Nucleus accumbens (tissue), 56 donors: ENCODE measurements around the gene TANC1.

ENCODE experiments used
- DNase-seq, 56 donors: peaks; one replicate each; lab custom pipeline; 2025; lab: John Stamatoyannopoulos, UW

TANC1 gene

DNA sequence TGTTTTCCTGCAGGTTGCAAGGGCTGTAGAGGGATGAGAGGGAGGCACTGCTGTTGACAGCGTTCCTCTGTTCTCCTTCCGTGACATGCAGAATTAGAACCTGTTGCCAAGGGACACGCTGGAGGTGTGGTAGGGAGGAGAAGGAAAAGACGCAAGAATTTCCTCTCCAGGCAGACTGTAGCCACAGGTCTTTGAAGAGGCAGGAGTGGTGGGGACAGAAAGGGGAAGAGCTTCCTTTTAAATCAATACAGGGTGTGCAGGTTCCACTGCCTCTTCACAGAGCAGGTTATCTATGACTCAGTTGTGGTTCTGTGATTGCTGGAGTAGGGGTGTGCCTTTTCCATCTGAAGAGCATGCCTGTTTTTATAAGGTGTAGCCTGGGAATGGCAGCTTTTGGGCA lies 185.0 kb downstream of the TANC1 start:
- DNase-seq: peak in 3 of 56 donors; percentile 11 to 17 (median 15)

DNA sequence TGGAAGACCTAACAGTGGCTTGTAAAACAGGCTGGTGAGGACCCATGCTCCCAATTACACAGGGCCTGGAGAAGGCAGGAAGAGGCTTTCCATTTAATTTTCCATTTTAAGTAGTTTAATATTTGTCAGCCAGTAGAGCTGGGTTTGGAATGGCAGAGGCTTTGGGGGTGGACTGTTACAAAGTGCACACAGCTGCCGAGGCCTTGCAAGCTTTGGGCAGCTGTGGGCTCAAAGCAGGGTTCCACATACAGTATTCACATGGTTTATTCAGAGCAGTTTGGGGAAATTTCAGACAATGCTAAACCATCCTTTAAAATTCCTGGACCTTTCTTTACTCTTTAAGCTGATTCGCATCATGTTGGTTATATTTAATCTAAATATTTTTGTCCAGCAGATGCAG lies 185.5 kb downstream of the TANC1 start:
- DNase-seq: no peak

DNA sequence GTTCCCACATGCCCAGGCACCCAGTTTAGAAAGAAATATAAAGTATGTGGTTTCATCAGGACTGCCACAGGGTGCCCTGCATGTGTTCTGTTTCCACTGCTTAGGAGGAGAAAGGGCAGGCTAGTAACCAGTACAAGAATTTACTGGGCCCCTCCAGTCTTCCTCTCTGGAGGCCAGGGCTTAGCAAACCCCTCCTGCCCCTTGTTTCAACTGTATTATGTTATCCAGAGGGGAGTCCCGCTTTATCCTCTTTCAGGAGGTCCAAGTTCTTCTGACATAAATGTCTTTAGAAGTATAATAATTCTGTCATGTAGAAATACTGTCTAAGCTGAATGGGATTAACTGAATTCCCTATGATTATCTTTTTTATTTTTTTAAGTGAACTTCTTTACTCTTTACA lies 185.9 kb downstream of the TANC1 start:
- DNase-seq: no peak

DNA sequence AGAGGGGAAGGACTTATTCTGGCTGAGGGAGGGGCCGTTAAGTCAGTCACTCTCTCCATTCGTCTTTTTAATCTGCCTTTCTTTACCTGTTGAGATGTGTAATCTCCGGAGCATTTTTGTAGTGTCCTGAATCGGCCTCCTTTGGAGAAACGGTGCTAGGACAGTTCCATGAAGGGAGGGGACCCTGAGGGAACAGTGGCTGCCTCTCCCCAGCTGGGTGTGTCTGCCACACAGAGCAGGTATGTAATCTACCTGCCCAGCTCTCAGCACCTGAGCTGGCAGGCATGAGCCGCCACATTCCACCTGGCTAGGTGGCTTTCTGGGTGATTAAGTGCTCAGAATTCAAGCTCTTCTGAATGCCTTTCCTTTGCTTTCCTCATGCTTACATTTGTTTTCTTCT lies 186.9 kb downstream of the TANC1 start:
- DNase-seq: no peak

DNA sequence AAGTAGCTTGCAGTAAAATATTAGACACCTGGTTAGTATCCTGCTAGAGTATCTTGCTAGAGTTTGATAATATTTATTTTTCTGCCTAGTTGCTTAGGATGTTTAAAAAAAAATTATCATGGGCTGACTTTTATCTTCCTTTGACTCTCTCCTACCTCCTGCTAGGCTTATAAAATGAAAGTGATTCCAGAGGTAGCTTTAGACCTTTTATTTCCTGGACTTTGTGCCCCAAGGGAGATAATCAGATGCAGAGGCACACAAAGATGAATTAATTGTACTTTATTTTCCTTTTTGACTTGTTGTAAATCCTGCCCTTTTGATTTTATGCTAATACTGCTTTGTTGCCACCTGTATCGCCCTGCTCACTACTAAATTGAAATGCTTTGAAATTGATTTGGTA lies 187.4 kb downstream of the TANC1 start:
- DNase-seq: no peak

DNA sequence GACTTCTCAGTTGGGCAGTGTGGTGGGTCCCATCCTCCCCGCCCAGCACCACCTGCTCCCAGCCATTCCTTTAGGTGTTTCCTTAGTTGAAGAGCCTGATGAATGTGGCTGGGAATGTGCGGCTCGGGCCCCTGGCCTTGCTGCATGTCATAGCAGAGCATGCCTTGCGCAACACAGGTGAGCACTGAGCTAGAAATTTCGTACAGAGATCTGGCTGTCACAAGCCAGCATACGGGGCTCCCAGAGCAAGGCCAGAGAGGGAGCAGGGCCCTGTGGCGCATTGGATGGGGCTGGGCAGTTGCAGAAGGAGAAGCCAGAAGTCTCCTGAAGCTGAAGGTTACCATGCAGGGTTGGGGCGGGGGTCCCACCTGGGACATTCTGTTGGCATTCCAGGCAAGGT lies 188.4 kb downstream of the TANC1 start:
- no peak for DNase-seq

DNA sequence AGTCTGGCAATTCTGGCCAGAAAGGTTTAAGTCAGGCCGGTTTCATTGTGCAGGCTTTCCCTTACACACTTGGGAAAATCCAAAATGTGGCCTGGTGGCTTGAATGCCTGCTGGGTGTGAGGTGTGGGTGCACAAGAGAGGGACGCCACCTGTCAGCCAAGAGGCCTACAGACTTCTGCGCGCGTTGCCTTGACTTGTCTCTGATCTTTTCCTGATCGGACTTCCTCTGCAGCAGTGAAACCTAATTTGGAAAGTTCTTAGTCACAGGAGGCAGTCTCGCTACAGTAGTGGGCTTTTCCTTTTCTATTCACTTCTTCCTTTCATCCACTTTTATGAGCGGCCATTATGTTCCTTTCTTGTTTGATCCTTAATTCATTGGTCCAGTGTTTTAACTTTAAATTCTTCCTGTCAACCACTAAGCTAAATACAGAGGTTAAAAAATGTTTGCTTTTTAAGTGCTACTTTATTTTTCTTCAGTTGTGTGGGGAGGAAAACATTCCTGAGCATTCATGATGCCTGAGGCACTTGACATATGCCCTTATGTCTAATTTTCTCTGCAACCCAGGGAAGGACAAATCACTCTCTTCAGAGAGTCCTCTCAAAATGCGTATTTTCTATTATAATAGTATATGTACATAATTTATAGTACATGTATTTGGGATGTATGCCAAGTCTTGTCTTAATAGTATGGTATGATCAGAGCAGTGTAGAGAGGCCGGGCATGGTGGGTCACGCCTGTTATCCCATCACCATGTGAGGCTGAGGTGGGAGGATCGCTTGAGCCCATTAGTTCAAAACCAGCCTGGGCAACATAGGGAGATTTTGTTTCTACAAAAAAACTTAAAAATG lies 189.1 kb downstream of the TANC1 start:
- DNase-seq: no peak

DNA sequence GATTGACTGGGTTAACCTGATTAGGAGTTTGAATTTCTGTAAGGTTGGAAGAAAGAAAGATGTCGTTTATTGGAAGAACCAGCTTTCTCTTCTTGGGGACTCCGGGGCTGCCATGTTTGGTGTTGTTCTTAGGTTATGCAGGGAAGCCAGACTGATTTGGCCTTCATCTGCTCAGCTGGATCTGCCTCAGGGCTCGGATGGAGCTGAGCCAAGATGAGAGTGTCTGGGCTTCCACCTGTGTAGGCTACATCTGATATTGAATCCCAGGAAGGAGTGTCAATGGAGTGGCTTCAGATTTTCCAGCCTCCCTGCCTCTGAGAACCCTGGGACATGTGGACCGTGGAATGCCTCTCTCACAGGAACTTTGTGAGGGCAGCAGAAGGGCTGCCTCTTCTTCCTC lies 192.0 kb downstream of the TANC1 start:
- DNase-seq: no peak

DNA sequence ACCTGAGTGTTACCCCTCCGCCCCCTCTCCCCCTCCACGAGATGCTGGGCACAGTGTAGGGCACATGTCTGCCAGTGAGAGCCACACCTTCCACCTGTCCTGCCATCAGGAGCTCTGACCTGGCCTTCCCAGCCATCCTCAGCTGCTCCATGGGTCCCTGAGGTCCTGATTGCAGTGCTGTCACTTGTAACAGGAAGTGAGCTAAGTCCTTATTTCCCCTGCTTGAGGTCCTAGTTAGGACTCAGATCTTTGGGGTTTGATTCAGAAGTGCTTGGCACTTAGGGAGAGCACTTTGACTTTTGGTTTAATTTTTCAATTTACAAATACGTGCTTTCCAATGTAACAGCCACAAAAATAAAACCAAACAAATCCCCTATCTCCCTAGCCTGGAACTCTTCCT lies 192.5 kb downstream of the TANC1 start:
- no peak for DNase-seq

DNA sequence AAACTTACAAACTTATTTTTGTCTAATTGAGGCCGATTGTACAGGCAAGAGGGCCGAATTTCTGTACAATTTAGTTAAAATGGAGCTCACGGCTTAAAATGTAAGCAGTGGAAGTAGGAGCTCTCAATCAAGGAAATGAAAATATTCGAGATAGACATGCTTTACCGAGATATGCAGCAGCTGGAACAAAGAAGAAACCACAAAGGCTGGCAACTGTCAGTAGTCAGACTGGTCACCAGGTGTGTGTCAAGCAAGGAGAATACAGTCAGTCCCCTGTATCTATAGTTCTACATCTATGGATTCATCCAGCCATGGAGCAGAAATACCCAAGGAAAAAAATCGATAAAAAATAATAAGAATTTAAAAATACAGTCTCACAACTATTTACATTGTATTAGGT lies 195.5 kb downstream of the TANC1 start:
- DNase-seq: no peak

DNA sequence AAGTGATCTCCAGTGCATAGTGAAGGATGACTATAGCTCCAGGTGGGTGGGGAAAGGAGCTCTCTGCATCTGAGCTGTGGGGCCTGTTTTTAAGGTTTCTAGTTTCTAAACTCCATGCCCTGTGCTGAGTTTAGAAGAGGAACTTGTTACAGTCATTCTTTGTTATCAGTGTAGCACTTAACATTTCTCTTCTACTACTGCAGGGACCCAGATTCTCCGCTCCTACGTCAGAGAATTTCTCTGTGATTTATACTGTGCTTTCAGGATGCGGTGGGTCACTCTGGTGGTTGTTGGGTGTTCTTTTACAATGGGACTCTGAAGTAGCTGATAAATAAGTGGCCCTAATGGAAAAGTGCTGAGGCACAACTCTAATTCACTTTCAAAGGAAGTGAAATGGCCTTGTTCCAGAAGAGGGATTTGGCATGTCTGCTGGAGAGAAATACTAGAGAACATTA lies 196.0 kb downstream of the TANC1 start:
- DNase-seq: no peak

DNA sequence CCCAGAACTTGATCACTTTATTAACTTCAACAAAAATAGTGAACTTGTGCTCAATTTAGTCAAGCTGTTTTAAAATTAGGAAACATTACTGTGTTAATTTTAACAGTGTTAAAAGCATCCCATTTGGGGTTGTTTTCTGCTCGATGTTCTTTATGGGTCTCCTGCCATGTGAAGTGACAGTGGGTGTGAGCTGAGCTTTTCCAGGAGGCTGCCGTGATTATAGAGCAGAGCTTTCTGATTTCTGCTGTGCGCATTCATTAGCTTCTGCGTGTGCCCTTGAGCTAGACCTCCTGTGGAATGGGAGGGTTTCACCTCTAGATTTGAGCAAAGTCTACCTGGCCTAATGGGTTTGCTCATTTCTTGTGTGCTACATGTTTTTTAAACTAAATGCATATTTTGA lies 196.6 kb downstream of the TANC1 start:
- DNase-seq: no peak

DNA sequence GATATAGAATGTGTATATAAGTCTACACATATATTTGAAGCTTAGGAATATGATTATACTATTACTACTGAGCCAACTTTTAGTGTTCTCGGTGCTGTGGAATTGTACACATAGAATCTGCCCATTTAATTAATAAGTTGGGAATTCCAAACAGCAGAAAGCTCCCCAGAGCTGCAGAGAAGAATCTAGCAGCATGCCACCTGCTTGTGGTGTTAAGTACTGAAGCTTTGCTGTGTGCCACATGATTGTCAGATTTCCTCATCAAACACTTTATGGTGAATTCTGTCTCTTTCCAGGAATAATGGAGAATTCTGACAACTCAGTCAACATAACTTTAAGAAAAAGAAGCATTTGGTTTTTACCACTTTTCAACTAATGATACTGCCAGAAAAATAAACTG lies 200.3 kb downstream of the TANC1 start:
- no peak for DNase-seq

DNA sequence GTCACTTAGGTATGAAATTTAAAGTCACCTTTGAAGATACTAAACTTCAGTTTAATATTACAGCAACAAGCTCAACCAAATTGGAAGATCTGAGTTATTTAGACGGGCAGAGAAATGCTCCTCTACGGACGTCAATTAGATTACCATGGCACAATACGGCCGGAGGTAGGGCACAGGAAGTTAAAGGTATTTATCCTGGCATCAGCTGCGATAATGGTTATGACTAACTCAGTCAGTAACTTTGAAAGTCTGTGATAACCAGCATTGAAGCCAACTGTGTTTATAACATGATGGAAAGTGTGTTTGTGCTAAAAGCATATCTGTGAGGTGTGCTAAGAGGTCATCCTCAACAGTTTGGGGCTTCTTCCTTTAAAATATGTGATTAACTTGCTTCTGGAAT lies 200.7 kb downstream of the TANC1 start:
- no peak for DNase-seq

DNA sequence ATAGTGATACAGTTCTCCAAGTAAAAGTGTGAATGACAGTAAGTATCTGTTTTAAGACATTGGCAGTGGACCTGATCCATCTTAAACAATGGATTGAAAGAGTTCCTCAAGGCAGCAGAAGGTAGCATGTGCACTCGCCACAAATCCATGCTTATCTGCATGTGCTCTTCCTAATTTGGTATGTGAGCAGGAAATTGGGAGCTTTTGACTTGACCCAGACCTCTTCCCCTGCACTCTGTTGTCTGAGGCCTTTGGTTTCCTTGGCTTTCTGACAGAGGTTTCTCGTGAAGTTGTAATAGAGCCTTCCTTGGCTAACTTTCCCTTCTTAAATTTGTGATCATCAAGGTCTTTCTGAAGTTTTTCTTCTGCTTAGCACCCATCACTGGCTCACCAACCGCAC lies 204.0 kb downstream of the TANC1 start:
- DNase-seq: no peak

DNA sequence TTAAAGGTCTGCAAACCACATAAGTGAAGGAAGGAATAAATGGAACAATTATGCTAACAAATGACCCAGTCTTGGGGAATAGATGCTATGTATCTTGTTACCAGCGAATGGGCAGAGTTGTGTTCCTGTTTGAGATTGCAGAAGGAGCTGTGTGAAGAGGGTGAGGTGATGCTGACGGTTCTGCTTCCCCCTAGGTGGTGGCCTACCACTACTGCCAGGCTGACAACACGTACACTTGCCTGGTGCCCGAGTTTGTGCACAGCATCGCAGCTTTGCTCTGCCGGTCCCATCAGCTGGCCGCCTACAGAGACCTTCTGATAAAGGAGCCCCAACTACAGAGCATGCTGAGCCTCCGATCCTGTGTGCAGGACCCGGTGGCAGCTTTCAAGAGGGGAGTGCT lies 206.3 kb downstream of the TANC1 start:
- DNase-seq: no peak

DNA sequence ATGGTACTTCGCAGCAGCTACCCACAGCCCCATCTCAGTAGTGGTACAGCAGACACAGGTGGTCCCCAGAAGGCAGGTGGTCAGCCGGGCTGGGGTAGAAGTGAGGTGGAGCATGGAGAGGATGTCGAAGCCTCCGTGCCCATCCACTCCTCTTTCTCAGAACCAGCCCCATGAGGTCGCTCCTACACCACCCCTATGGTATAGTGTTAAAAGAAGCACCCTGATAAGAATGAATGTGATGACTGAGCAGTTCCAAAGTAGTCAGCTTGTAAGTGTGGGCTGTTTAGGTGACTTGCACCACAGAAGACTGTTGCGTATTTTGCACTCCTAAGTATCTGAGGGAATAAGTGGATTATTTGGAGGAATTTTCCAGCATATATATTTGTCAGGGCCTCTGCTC lies 206.7 kb downstream of the TANC1 start:
- DNase-seq: no peak

DNA sequence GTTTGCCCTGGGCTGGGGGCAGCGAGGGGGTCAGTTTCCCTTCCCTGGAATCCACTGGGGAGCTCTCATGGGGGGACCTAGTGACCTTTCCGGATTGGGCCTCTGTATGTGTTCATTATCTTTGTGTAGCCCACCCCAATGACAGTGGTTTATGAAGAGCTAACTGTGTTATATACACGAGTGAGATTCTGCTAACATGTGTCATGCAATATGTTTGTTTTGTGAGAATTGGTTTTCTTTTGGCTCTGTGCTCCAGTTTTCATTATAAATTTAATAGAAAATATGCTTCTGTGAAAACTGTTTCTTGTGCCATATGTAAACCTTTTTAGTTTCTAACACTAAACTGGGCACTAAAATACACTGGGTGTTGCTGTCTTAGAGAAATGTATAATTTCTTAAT lies 207.5 kb downstream of the TANC1 start:
- DNase-seq: no peak

DNA sequence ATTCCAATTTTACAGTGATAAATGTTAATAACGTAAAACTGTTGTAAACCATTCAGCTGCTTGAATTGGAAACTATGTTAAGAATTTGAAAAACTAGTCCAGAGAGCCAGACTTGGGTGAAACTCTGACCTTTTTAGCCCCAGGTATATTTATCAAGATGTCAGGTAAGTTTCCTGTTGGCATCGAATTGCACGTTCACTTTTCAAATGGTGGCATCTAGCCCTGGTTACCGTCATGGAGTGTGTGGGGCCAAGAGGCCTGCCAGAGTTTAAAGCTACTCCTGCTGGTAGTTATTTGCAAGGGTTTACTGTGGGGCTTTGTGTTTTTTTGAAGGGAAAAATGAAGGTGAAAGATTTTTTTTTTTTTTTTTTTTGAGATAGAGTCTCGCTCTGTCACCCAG lies 208.1 kb downstream of the TANC1 start:
- no peak for DNase-seq

DNA sequence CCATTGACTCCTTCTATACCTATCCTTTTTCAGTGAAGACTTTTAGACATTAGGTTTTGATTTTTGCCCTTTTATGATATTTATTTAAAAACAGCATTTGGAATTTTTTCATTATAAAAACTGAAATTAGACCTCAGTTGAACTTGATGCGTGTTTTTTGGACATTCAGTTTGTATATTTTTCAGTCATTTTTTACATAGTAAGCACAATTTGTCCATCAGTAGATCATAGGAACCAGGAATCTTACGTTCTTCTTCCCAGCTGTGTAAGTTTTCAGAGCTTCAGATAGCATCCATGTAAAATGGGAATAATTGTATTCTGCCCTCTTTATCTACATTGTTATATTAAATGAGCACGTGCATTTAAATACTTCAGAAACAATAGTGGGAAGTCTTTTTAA lies 208.9 kb downstream of the TANC1 start:
- DNase-seq: no peak

DNA sequence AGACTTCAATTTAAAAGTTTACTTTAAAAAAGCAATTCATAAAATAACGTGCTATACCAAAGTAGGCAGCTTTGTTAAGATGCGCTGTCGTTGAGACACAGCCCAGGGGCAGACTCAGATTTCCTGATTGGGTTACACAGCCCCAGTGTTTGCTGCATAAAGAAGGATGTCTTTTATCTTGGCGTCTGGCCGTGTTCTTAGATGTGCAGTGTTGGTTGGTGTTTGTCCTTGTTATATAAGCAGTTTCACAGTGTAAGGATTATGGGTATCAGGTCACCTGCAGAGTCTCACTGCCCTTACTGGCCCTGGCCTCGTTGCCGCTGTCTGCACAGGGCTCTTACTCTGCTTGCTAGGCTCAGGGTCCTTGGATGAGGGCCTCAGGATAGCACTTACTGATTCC lies 209.5 kb downstream of the TANC1 start:
- DNase-seq: peak in 1 of 56 donors; percentile 15

DNA sequence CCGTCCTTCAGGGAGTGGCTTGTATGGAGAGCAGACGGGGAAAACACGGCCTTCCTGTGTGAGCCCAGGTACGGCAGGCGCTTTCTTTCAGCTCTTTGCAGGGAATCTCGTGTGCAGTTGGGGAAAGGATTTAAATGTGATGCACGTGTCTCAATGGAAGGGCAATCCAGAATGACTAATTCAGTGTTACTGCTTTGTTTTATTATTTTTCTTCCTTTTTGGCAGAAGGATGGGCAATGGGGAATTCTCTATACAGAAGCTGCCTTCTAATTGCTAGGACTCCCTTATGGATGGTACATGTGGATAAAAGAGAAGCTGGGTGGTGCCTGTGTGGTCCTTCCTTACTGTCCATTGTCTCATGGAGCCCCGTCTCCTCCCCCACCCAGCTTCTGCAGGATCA lies 210.7 kb downstream of the TANC1 start:
- no peak for DNase-seq

DNA sequence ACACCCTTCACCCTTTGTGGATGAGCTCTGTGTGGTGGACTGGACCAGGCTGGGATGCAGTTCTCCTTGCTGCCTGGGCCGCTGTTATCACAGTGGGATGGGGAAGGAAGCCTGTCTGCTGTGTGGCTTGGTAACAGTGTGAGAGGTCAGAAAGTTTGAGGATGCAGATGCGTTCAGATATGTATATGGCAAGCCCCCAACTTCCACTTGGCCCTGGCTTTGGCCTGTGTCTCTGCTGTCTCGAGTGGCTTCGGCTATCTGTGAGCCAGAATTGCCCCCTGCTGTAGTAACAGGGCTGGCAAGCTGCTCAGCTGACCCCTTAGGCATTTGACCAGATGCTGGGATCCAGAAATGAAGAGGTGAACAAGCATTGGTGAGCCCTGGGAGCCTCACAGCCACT lies 211.3 kb downstream of the TANC1 start:
- DNase-seq: no peak
